GM19328 (cell line): Measurements from ENCODE around the gene MYH10.

Experiments
- ATAC-seq: cut with Tn5 transposase; IDR thresholded peaks from one replicate; pipeline ENCODE4 v1.9.1; 2021; ENCODE audit warnings: mild to moderate bottlenecking, moderate library complexity; ENCODE audit not compliant: unreplicated experiment

Gene MYH10

GRCh38 chr17:8610558-8610957 lies 20.0 kb downstream of the MYH10 start:
- ATAC-seq: no peak

GRCh38 chr17:8609910-8610309 lies 20.6 kb downstream of the MYH10 start:
- no peak for ATAC-seq

DNA sequence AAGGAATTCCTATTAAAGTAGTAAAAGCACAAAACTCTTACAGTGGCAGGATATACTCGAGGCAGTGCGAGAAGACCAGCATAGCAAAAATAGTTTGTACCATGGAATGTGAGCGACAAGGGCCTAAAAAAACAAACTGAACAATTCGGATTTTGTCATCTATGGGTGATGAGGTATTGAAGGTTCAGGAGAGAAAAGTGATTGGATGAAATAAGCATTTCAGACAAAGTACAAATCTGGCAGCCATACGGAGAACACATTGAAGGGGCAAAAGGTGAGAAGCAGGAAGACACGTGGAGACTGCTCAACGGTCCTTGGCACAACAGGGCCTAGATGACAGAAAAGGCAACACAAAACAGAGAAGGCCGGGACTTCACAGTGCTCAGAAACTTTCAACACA lies 22.5 kb downstream of the MYH10 start:
- ATAC-seq: no peak

DNA sequence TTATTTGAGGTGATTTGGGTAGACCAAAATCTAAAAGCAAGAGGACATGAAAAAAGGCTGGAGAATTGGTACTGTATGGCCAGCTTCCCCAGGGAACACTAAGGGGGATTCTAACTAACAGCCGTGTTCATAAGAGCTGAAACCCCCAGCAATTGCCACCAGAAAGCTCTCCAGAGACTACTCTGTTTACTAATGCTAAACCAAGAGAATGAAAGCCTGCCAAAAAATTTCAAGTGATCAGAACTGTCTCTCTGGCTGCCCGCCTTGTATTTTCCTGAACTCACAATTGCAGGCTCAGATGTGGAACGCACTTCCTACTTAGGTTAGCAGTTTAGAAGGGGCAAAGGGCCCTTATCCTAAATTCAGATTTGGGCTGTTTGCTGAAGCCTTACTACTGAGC lies 24.1 kb downstream of the MYH10 start:
- no peak for ATAC-seq

- no peak for ATAC-seq
Observed at GRCh38 chr17:8602679-8603078, 27.8 kb downstream of the MYH10 start.

- no peak for ATAC-seq
Observed at GRCh38 chr17:8599351-8600011, 31.0 kb downstream of the MYH10 start.

DNA sequence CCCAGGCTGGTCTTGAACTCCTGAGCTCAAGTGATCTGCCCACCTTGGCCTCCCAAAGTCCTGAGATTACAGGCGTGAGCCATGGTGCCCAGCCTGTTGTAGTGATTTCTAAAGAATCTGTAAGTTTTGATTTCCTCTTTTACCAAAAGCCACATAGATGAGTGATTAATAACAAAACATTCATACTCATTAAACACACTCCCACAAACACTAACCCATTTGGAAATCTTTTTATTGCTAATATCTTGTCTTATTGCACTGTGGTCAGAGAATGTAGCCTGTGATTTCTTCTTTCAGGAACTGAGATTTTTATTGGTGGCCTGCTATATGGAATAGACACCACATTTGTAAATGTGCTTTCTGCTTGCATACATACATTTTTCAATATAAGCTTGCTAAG lies 31.6 kb downstream of the MYH10 start:
- no peak for ATAC-seq

GRCh38 chr17:8593830-8594229 lies 36.7 kb downstream of the MYH10 start:
- ATAC-seq: no peak

GRCh38 chr17:8593276-8593675 lies 37.2 kb downstream of the MYH10 start:
- no peak for ATAC-seq

DNA sequence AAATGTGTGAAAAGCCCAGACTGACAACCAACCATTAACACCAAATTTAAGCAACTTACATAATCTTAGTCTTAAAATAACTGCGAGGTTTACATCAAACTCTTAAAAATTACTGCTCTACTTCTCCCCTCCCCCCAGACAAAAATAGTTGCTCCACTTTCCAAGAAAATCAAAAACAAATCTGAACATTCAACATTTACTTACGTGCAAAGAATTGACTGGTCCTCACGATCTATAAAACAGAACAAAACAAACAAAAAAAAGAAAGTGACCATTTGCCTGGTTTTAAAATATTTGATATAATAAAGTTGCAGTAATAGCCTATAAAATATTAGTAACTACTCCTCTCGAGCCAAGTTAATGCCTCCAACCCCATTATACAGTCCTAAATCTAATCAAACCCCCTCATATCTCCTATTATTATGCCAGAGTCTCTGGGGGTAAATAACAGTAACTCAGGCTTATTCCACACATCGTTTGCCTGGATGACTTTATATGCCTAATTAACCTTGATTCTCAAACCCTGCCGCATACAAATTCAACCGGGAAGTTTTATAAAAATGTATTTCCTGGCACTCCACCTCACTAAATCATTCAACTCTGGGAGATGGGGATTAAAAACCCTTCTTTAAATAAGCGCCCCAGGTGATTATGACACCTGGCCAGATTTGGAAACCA lies 41.5 kb downstream of the MYH10 start:
- ATAC-seq: no peak

DNA sequence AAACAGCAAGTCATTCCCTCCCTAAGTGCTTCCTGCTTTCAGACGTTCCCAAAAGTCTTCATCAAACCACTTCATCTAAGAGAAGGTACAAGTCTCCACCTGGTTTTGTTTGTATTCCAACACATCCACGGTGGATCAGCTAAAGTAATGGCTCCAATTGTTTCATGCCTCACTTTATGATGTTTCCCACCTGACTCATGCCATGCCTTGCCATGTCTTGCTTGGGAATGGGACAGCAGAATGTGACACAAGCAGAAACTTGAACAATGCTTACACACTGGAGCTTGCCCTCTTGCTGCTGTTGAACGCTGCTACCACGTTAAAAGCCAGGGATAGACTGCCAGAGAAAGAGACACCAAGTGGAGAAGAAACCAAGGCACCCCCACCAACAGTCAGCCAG lies 43.8 kb downstream of the MYH10 start:
- ATAC-seq: no peak

GRCh38 chr17:8585911-8586310 lies 44.6 kb downstream of the MYH10 start:
- ATAC-seq: no peak

- no peak for ATAC-seq
Observed at GRCh38 chr17:8583954-8584353, 46.6 kb downstream of the MYH10 start.

DNA sequence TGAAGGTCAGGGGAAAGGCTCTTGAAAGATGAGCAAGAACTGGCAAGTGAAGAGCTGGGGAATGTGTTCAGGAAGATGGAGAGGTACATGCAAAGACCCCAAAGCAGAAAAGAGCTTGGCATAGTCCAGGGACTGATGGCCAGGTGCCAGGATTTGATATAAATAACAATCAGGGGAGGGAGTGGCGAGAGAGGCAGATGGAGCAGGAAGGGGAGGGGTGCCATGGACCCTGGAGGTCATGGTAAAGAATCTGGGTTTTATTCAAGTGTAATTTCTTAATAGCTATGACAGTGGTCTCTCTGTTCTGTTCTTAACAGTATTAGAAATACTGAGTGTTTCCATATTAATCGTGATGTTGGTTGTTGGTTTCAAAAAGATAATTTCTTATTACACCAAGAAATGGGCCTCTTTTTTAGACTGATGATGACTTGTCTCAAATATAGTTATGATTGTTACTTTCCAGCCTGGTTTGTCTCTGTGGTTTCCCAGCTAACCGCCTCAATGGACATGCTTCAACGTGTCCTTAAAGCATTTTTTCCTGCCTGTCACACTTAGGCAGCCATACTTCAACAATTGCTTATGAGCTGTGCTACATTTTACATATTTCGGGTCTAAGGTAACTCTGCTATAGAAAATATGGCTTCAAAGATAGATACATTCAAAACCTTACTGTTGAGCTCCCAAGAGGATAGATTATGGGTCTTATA lies 49.4 kb downstream of the MYH10 start:
- no peak for ATAC-seq

- no peak for ATAC-seq
Observed at GRCh38 chr17:8577868-8578267, 52.7 kb downstream of the MYH10 start.

DNA sequence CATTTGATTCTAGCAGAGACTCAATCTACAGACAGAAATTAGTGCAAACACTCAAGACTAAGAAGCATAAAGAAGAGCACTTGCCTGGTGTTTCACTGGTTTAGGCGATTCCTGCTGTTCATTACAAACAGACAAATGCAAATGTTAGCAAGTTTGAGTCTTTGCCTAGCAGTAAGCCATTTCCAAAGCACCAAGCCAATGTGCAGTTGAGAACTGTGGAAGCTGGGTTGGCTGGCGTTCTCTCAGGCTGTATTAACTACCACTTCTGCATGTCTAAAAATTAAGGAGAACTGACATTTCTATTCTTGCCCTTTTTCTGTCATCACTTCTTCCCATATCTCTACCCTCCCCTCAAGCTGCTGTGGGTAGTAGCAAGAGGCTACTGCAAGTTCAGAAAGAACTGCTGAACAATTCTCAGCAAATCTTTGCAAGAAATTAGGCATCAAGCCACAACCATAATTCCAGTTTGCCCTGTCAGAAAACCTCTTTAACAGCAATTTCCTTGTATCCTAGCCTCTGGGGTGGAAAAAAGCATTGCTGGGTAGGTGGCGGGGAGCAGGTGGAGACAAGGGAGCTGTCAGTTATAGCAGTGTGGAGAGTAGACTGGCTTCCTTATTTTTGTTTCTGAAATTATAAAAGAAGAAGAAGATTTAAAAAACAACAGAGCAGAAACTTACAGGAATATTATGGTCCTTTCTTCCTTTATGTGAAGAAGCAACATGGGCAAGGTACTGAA lies 53.8 kb downstream of the MYH10 start:
- ATAC-seq: no peak

DNA sequence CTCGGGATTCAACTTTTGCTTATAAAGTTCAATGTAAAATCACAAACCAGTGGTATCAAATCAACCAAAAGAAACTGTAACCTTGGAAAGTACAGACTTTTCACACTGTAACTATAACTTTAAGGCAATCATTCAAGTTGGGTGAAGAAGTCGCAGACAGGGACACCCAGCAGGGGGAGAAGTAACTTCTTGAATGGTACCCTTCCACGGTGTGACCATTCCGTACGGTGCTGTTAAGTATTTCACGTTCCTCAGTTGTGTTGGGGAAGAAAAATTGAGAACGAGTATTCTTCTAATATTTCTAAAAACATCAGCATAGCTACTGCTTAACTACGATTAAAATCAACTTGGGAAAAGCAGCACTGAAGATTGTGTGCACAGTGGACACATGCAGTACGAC lies 55.8 kb downstream of the MYH10 start:
- ATAC-seq: no peak

DNA sequence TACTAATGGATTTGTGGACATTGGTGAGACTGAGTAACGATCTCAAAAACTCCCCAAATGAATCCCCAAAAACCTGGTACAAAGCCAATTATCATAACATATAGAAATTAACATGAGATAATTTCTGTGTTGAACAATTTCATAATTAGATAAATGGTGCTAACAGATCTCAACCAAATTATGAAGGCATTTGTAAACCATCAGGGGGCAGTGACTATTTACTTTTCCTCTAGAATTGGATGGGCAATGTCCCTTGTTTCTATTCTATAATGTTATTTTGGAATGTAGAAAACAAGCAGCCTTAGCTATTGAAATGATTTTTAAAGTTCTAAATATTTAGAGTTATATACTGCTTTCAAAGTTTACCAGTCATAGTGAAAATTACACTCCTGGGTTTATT lies 57.8 kb downstream of the MYH10 start:
- no peak for ATAC-seq

DNA sequence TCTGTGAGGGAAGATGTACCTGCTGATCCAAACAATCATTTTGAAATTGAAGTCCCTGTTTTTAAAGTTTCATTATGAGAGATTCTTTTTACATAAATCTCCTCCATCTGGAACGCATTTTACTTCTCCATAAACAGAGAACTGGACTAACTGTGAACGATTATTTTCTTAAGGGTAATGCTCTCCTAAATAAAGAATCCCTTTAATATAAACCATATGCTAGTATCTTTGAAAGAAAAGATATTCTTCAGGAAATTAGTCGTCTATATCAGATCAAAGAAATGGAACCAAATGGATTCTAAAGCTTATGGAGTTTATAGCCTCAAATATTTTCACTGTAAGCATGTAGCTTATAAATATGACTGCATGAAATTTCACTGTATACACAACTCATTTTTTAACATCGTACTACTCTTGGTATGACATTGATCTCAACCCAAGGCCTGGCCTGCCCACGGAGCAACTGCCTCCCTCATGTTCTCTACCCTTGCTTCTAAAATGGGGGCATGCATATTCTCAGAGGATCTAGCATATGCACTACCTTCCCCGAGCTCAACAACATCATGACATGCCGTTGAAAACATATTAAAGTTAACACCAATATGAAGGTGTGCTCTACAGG lies 66.4 kb downstream of the MYH10 start:
- no peak for ATAC-seq

- ATAC-seq: no peak
Observed at GRCh38 chr17:8563024-8563776, 67.3 kb downstream of the MYH10 start.
